HEK293 (cell line): ENCODE measurements around the gene MICAL3.

ENCODE experiments used
- CTCF ChIA-PET: fragments of 350-600 bp; formaldehyde crosslinking; extraction: SDS; loops from one replicate; lab custom pipeline; 2021; ENCODE audit warnings: antibody characterized with exemption; lab: Yijun Ruan, JAX
- POLR2A ChIA-PET: fragments of 300-600 bp; formaldehyde crosslinking; extraction: SDS; loops from one replicate; lab custom pipeline; 2020; ENCODE audit warnings: antibody characterized with exemption, inconsistent platforms; lab: Yijun Ruan, JAX
- H3K27ac ChIP-seq: fragments of 200-500 bp; sonication (Bioruptor generic); 2 replicates; pipeline ENCODE4 v1.5.1; 2014; ENCODE audit warnings: low read depth, low read length, control low read depth, inconsistent platforms; ENCODE audit errors: extremely low read depth
- H3K36me3 ChIP-seq, 2 experiments: fragments of 200-500 bp in 1 of 2; sonication (Bioruptor generic) in 1 of 2; 1 replicate in 1 of 2; 2 replicates in 1 of 2; pipeline ENCODE4 v1.5.1; 2014 to 2017; ENCODE audit warnings: inconsistent platforms in 2 of 2, low read length in 2 of 2; ENCODE audit not compliant: control insufficient read depth in 2 of 2, insufficient read depth in 1 of 2
- H3K4me1 ChIP-seq: fragments of 200-500 bp; sonication (Bioruptor generic); 2 replicates; pipeline ENCODE4 v1.5.1; 2014; ENCODE audit warnings: mild to moderate bottlenecking, low read length, inconsistent platforms; ENCODE audit not compliant: control insufficient read depth, insufficient read depth
- H3K4me3 ChIP-seq: 2 replicates; pipeline ENCODE4 v1.5.1; 2011; ENCODE audit warnings: low read depth, mild to moderate bottlenecking, control low read depth, low read length, moderate library complexity
- H3K9me3 ChIP-seq: fragments of 200-500 bp; sonication (Bioruptor generic); 2 replicates; pipeline ENCODE4 v1.5.1; 2014; ENCODE audit warnings: low read depth, low read length, inconsistent platforms; ENCODE audit not compliant: control insufficient read depth, insufficient read depth
- BCL11A ChIP-seq: fragments of 450-650 bp; formaldehyde crosslinking; IDR thresholded peaks from 2 replicates; pipeline ENCODE4 v1.5.1; 2016; ENCODE audit warnings: low read depth, missing biosample characterization, missing genetic modification characterization
- FEZF1 ChIP-seq: fragments of 450-650 bp; formaldehyde crosslinking; IDR thresholded peaks from 2 replicates; pipeline ENCODE4 v1.5.1; 2016; ENCODE audit warnings: missing biosample characterization, missing genetic modification characterization
- GFI1B ChIP-seq: fragments of 450-650 bp; formaldehyde crosslinking; IDR thresholded peaks from 2 replicates; pipeline ENCODE4 v1.5.1; 2016; ENCODE audit warnings: missing biosample characterization, missing genetic modification characterization
- GLIS1 ChIP-seq: fragments of 450-650 bp; formaldehyde crosslinking; IDR thresholded peaks from 2 replicates; pipeline ENCODE4 v1.5.1; 2016; ENCODE audit warnings: missing biosample characterization, missing genetic modification characterization
- GLIS2 ChIP-seq: fragments of 450-650 bp; formaldehyde crosslinking; IDR thresholded peaks from 2 replicates; pipeline ENCODE4 v1.5.1; 2016; ENCODE audit warnings: missing biosample characterization, missing genetic modification characterization
- IKZF3 ChIP-seq: fragments of 450-650 bp; IDR thresholded peaks from 2 replicates; pipeline ENCODE4 v1.5.0; 2018; ENCODE audit warnings: missing biosample characterization, mild to moderate bottlenecking, missing genetic modification characterization, moderate library complexity
- PRDM1 ChIP-seq: fragments of 450-650 bp; formaldehyde crosslinking; IDR thresholded peaks from 2 replicates; pipeline ENCODE4; 2016; ENCODE audit warnings: missing biosample characterization, missing genetic modification characterization
- ZBTB1 ChIP-seq: fragments of 450-650 bp; formaldehyde crosslinking; IDR thresholded peaks from 2 replicates; pipeline ENCODE4 v1.5.1; 2016; ENCODE audit warnings: missing biosample characterization, missing genetic modification characterization
- ZBTB17 ChIP-seq: fragments of 450-650 bp; formaldehyde crosslinking; IDR thresholded peaks from 2 replicates; pipeline ENCODE4 v1.5.1; 2016; ENCODE audit warnings: missing biosample characterization, missing genetic modification characterization
- ZBTB20 ChIP-seq: fragments of 450-650 bp; formaldehyde crosslinking; IDR thresholded peaks from 2 replicates; pipeline ENCODE4 v1.5.1; 2016; ENCODE audit warnings: missing biosample characterization, missing genetic modification characterization
- ZFP37 ChIP-seq: fragments of 450-650 bp; formaldehyde crosslinking; IDR thresholded peaks from 2 replicates; pipeline ENCODE4 v1.5.1; 2016; ENCODE audit warnings: missing biosample characterization, missing genetic modification characterization
- ZIC2 ChIP-seq: fragments of 450-650 bp; formaldehyde crosslinking; IDR thresholded peaks from 2 replicates; pipeline ENCODE4 v1.5.1; 2016; ENCODE audit warnings: missing biosample characterization, missing genetic modification characterization
- ZNF10 ChIP-seq: fragments of 450-650 bp; formaldehyde crosslinking; IDR thresholded peaks from 2 replicates; pipeline ENCODE4 v1.5.1; 2017; ENCODE audit warnings: missing biosample characterization, missing genetic modification characterization
- ZNF146 ChIP-seq: fragments of 450-650 bp; formaldehyde crosslinking; IDR thresholded peaks from 2 replicates; pipeline ENCODE4 v1.5.1; 2016; ENCODE audit warnings: missing biosample characterization, missing genetic modification characterization
- ZNF155 ChIP-seq: fragments of 450-650 bp; formaldehyde crosslinking; IDR thresholded peaks from 2 replicates; pipeline ENCODE4 v1.5.1; 2016; ENCODE audit warnings: missing biosample characterization, missing genetic modification characterization
- ZNF16 ChIP-seq: fragments of 450-650 bp; formaldehyde crosslinking; IDR thresholded peaks from 2 replicates; pipeline ENCODE4 v1.5.1; 2016; ENCODE audit warnings: low read depth, missing biosample characterization, missing genetic modification characterization
- ZNF175 ChIP-seq: fragments of 450-650 bp; formaldehyde crosslinking; IDR thresholded peaks from 2 replicates; pipeline ENCODE4 v1.5.1; 2016; ENCODE audit warnings: missing biosample characterization, missing genetic modification characterization
- ZNF202 ChIP-seq: fragments of 450-650 bp; formaldehyde crosslinking; IDR thresholded peaks from 2 replicates; pipeline ENCODE4 v1.5.1; 2016; ENCODE audit warnings: missing biosample characterization, missing genetic modification characterization, borderline replicate concordance
- ZNF221 ChIP-seq: fragments of 450-650 bp; formaldehyde crosslinking; IDR thresholded peaks from 2 replicates; pipeline ENCODE4 v1.5.1; 2017; ENCODE audit warnings: missing biosample characterization, missing genetic modification characterization, borderline replicate concordance
- ZNF223 ChIP-seq: fragments of 450-650 bp; formaldehyde crosslinking; IDR thresholded peaks from 2 replicates; pipeline ENCODE4 v1.5.1; 2016; ENCODE audit warnings: missing biosample characterization, missing genetic modification characterization
- ZNF366 ChIP-seq: fragments of 450-650 bp; formaldehyde crosslinking; conservative IDR thresholded peaks from 2 replicates; pipeline ENCODE4 v1.5.1; 2016; ENCODE audit warnings: missing biosample characterization, missing genetic modification characterization
- ZNF610 ChIP-seq: fragments of 450-650 bp; formaldehyde crosslinking; IDR thresholded peaks from 2 replicates; pipeline ENCODE4 v1.5.1; 2016; ENCODE audit warnings: missing biosample characterization, missing genetic modification characterization, borderline replicate concordance
- ZNF629 ChIP-seq: fragments of 450-650 bp; formaldehyde crosslinking; IDR thresholded peaks from 2 replicates; pipeline ENCODE4 v1.5.1; 2017; ENCODE audit warnings: missing biosample characterization, missing genetic modification characterization
- ZNF707 ChIP-seq: fragments of 450-650 bp; formaldehyde crosslinking; IDR thresholded peaks from 2 replicates; pipeline ENCODE4 v1.5.1; 2016; ENCODE audit warnings: missing biosample characterization, missing genetic modification characterization
- ZSCAN23 ChIP-seq: fragments of 450-650 bp; formaldehyde crosslinking; IDR thresholded peaks from 2 replicates; pipeline ENCODE4 v1.5.1; 2016; ENCODE audit warnings: missing biosample characterization, missing genetic modification characterization
- TF ChIP-seq, protein P1 (sequence below): fragments of 450-650 bp; formaldehyde crosslinking; IDR thresholded peaks from 2 replicates; pipeline ENCODE4 v1.5.1; 2017; ENCODE audit warnings: missing biosample characterization, missing genetic modification characterization
- TF ChIP-seq, protein P2 (sequence below): fragments of 450-650 bp; formaldehyde crosslinking; IDR thresholded peaks from 2 replicates; pipeline ENCODE4 v1.5.1; 2016; ENCODE audit warnings: missing biosample characterization, missing genetic modification characterization, low read depth
- TF ChIP-seq, protein P3 (sequence below): fragments of 450-650 bp; formaldehyde crosslinking; IDR thresholded peaks from 2 replicates; pipeline ENCODE4 v1.5.1; 2016; ENCODE audit warnings: missing biosample characterization, missing genetic modification characterization

Gene MICAL3

DNA sequence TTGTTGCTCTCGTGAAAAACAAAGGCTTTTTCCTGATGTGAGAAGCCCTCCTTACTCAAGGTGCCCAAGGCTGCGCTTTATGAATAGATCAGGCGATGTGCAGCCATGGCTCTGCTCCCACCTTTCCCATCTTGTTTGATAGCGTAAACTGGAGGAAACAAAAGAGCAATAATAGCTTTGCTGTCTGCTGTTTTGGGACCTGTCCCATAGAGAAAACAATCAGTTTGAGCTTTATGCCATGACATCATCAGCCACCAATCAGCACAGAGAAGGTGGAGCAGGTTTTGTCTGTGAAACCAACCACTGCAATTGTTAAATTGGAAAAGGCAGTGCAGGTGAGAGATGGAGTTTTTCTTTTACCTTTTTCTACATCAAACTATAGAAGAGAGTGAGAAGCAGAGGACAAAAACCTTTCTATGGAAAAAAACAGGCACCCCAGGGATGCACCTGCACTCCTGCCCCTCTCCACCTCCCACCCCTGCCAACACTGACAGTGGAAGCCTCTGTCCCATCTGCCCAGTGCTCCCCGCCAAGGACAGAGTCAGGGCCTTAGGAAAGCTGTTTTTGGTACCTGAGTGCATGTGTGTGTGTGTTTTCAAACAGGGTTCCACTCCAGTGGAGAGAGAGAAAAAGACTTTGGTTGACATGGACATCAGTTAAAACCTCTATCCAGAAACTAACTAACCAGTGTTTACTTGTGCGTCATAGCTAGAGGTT is 80.7 kb downstream of the MICAL3 start:
- TF ChIP-seq ZBTB17 (tag by site-specific recombination), result 0 out of 2 replicates have a peak, but pooled peaks have one; percentile 33
- TF ChIP-seq ZNF202, result no peak
- peak; percentile 66 for TF ChIP-seq ZNF366 (tag by site-specific recombination)
- TF ChIP-seq, protein P1, sequence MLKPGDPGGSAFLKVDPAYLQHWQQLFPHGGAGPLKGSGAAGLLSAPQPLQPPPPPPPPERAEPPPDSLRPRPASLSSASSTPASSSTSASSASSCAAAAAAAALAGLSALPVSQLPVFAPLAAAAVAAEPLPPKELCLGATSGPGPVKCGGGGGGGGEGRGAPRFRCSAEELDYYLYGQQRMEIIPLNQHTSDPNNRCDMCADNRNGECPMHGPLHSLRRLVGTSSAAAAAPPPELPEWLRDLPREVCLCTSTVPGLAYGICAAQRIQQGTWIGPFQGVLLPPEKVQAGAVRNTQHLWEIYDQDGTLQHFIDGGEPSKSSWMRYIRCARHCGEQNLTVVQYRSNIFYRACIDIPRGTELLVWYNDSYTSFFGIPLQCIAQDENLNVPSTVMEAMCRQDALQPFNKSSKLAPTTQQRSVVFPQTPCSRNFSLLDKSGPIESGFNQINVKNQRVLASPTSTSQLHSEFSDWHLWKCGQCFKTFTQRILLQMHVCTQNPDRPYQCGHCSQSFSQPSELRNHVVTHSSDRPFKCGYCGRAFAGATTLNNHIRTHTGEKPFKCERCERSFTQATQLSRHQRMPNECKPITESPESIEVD (tag by site-specific recombination), result no peak
- TF ChIP-seq ZNF707 (tag by site-specific recombination), result no peak
- TF ChIP-seq ZNF10, result no peak
- no peak for TF ChIP-seq GLIS1
- 0 out of 2 replicates have a peak, but pooled peaks have one; percentile 28 for TF ChIP-seq PRDM1 (tag by site-specific recombination)
- 0 out of 2 replicates have a peak, but pooled peaks have one; percentile 42 for TF ChIP-seq ZNF223 (tag by site-specific recombination)
- TF ChIP-seq GLIS2, result no peak
- TF ChIP-seq GFI1B, result no peak
- no peak for TF ChIP-seq ZNF221 (tag by site-specific recombination)
- TF ChIP-seq, protein P2, sequence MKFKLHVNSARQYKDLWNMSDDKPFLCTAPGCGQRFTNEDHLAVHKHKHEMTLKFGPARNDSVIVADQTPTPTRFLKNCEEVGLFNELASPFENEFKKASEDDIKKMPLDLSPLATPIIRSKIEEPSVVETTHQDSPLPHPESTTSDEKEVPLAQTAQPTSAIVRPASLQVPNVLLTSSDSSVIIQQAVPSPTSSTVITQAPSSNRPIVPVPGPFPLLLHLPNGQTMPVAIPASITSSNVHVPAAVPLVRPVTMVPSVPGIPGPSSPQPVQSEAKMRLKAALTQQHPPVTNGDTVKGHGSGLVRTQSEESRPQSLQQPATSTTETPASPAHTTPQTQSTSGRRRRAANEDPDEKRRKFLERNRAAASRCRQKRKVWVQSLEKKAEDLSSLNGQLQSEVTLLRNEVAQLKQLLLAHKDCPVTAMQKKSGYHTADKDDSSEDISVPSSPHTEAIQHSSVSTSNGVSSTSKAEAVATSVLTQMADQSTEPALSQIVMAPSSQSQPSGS (tag by site-specific recombination), result peak; percentile 92
- no peak for TF ChIP-seq ZFP37
- no peak for TF ChIP-seq ZNF16 (tag by site-specific recombination)
- TF ChIP-seq ZSCAN23 (tag by site-specific recombination), result no peak
- TF ChIP-seq ZIC2 (tag by site-specific recombination), result no peak
- no peak for TF ChIP-seq ZNF146 (tag by site-specific recombination)
- no peak for TF ChIP-seq ZBTB1
- TF ChIP-seq ZNF629, result peak; percentile 62
- no peak for TF ChIP-seq ZBTB20 (tag by site-specific recombination)
- no peak for TF ChIP-seq ZNF155
- TF ChIP-seq, protein P3, sequence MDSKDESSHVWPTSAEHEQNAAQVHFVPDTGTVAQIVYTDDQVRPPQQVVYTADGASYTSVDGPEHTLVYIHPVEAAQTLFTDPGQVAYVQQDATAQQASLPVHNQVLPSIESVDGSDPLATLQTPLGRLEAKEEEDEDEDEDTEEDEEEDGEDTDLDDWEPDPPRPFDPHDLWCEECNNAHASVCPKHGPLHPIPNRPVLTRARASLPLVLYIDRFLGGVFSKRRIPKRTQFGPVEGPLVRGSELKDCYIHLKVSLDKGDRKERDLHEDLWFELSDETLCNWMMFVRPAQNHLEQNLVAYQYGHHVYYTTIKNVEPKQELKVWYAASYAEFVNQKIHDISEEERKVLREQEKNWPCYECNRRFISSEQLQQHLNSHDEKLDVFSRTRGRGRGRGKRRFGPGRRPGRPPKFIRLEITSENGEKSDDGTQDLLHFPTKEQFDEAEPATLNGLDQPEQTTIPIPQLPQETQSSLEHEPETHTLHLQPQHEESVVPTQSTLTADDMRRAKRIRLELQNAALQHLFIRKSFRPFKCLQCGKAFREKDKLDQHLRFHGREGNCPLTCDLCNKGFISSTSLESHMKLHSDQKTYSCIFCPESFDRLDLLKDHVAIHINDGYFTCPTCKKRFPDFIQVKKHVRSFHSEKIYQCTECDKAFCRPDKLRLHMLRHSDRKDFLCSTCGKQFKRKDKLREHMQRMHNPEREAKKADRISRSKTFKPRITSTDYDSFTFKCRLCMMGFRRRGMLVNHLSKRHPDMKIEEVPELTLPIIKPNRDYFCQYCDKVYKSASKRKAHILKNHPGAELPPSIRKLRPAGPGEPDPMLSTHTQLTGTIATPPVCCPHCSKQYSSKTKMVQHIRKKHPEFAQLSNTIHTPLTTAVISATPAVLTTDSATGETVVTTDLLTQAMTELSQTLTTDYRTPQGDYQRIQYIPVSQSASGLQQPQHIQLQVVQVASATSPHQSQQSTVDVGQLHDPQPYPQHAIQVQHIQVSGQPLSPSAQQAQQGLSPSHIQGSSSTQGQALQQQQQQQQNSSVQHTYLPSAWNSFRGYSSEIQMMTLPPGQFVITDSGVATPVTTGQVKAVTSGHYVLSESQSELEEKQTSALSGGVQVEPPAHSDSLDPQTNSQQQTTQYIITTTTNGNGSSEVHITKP (tag by site-specific recombination), result peak; percentile 70
- no peak for TF ChIP-seq ZNF610
- no peak for TF ChIP-seq BCL11A
- no peak for TF ChIP-seq ZNF175 (tag by site-specific recombination)
- TF ChIP-seq FEZF1, result peak; percentile 78
- peak; percentile 56; the same call in 1 of the 2 replicates for TF ChIP-seq IKZF3 (tag by site-specific recombination)
- Histone ChIP-seq H3K36me3 (no peaks in the 10 kb centered on the region; a peak in 1 of 3 replicates), H3K4me3 (no peak overlapping the region), H3K4me1 (peaks cover 13% of the 10 kb centered on the region), H3K9me3 (no peaks in the 10 kb centered on the region), H3K27ac (no peak overlapping the region)
- ChIA-PET POLR2A (no interaction called here), CTCF (interaction anchor here (0.6 to 1.9 kb wide), 4 partner anchors 22 to 1832 kb away, joined by 3 to 8 read pairs (median 4); no protein-coding TSS in a partner anchor)
